Nephron progenitor cell (in vitro differentiated cells): ENCODE data around the gene TASOR2.

Experiments
- DNase-seq: peaks from one replicate; pipeline ENCODE4 v3.0.0; 2021
- H3K27ac Mint-ChIP-seq: 2 replicates; pipeline ENCODE4 v1.8.0; 2021; ENCODE audit warnings: mild to moderate bottlenecking, moderate library complexity, mixed read lengths
- H3K27me3 Mint-ChIP-seq: 2 replicates; pipeline ENCODE4 v1.8.0; 2021; ENCODE audit warnings: mild to moderate bottlenecking, low read depth, mixed read lengths; ENCODE audit not compliant: poor library complexity
- H3K36me3 Mint-ChIP-seq: 2 replicates; pipeline ENCODE4 v1.8.0; 2021; ENCODE audit warnings: low read depth, mixed read lengths
- H3K4me1 Mint-ChIP-seq: 2 replicates; pipeline ENCODE4 v1.8.0; 2021; ENCODE audit warnings: mixed read lengths
- H3K4me3 Mint-ChIP-seq: 2 replicates; pipeline ENCODE4 v1.8.0; 2021; ENCODE audit warnings: mild to moderate bottlenecking, moderate library complexity, mixed read lengths
- H3K9me3 Mint-ChIP-seq: 2 replicates; pipeline ENCODE4 v1.8.0; 2021; ENCODE audit warnings: mild to moderate bottlenecking, moderate library complexity, mixed read lengths
- CTCF ChIP-seq: fragments of 200-600 bp; sonication (generic); IDR thresholded peaks from 2 replicates; pipeline ENCODE4 v1.5.0; 2021; ENCODE audit warnings: antibody characterized with exemption

The TASOR2 gene

GRCh38 chr10:5684971-5685763 lies 529 bp downstream of the TASOR2 start:
- Mint-ChIP-seq H3K4me3 (peak overlapping the region; percentile 98), H3K27me3 (peaks cover 36% of the 10 kb centered on the region), H3K9me3 (peaks cover 9% of the 10 kb centered on the region), H3K4me1 (peaks cover 22% of the 10 kb centered on the region), H3K27ac (peak overlapping the region; percentile 98), H3K36me3 (peaks cover 12% of the 10 kb centered on the region)
- DNase-seq: peak; percentile 70
- TF ChIP-seq CTCF: peak; percentile 36

DNA sequence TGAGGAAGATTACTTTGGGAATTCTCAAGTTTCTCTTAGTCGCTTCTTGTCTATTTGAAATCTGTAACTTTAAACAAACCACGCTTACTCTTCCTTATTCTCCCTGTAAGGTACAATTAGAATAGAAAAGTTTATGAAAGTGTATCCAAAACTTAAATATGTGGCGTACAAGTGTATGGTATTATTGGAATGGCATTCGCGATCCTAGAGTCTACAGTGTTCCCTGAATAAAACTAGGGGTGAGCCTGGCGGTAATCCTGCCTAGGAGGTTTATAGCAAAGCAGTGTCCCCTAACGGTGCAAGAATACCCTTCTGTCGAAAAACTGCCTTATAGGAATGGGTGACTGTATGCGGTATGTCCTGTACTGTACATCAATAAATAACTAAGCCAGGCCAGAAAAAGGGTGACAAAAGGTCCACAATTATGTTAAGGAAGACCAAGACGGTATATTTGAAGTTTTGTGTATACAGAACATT lies 1.2 kb downstream of the TASOR2 start:
- H3K4me3 Mint-ChIP-seq: peak overlapping the region; percentile 98
- no peak for DNase-seq
- H3K9me3 Mint-ChIP-seq: peaks cover 9% of the 10 kb centered on the region
- peaks cover 22% of the 10 kb centered on the region for H3K4me1 Mint-ChIP-seq
- H3K27me3 Mint-ChIP-seq: peaks cover 30% of the 10 kb centered on the region
- H3K27ac Mint-ChIP-seq: peak overlapping the region; percentile 98
- H3K36me3 Mint-ChIP-seq: peaks cover 12% of the 10 kb centered on the region
- no peak for TF ChIP-seq CTCF

DNA sequence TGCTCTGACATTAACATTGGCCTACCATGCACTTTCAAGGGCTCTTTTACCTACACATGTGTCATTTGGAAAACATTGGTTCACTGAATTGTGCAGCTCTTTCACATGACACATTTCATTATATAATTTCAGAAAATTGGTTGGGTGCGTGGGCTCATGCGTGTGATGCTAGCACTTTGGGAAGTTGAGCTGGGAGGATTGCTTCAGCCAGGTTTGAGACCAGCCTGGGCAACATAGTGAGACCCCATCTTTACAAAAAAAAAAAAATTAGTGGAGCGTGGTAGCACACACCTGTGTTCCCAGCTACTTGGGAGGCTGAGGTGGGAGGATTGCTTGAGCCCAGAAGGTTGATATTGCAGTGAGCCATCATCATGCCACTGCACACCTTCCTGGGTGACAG lies 3.9 kb downstream of the TASOR2 start:
- Mint-ChIP-seq H3K27me3 (peaks cover 5% of the 10 kb centered on the region), H3K27ac (no peak overlapping the region), H3K4me1 (peaks cover 43% of the 10 kb centered on the region), H3K4me3 (no peak overlapping the region), H3K9me3 (peaks cover 9% of the 10 kb centered on the region), H3K36me3 (peaks cover 12% of the 10 kb centered on the region)
- no peak for DNase-seq
- no peak for TF ChIP-seq CTCF

DNA sequence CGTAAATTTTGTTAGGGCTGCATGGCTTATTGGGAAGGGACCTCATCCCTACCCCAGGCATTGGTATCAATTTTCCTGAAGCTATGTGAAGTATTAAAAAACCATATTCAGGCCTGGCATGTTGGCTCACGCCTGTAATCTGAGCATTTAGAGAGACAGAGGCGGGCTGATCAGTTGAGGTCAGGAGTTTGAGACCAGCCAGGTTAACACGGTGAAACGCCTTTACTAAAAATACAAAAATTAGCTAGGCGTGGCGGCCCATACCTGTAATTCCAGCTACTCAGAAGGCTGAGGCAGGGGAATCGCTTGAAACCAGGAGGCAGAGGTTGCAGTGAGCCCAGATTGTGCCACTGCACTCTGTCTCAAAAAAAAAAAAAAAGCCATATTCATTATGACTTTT lies 7.1 kb downstream of the TASOR2 start:
- no peak for DNase-seq

DNA sequence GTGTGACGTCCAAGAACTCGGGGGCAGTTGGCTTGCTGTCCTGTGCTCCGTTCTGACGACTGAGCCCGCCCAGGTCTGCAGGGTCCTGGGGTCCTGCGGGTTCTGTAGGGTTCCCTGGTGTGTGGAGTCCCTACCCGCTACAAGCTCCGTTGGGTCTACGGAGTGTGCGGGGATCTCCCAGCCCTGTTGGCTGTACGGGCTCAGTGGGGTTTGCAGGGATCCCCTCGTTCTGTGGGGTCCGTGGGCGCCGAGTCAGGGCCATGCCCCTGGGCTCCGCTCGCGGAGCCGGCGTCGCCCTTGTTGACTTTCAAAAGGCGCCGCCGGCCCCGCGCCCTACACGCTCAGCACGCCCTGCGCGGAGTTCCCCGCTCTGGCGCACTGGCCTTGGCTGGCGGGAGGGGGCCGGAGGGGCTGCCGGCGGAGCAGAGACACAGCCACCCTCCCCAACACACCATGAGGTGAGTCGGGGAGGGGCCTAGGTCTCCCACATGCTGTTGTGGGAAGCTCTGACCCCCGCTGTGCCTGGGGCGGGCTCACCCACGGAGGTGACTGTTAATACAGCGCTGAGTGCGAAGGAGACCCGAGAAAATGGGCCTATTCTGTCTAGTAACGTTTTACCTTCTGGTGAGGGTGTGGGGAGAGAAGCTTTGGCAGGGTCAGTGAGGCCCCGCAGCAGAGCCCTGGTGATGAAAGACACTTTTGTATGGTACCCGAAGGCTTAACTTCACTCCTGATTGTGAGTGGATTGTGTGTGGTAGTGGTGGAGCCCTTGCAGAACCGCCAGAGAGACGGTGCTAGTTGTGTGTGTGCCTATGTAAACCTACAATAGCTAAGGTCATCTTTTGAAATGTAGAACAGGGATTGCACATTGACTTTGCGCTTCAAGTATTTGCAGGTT lies 8.1 kb downstream of the TASOR2 start:
- Mint-ChIP-seq H3K36me3 (peaks cover 17% of the 10 kb centered on the region), H3K27me3 (no peaks in the 10 kb centered on the region), H3K27ac (peak overlapping the region; percentile 38), H3K4me1 (peaks cover 32% of the 10 kb centered on the region), H3K4me3 (peak overlapping the region; percentile 84), H3K9me3 (no peaks in the 10 kb centered on the region)
- DNase-seq: peak; percentile 79
- no peak for TF ChIP-seq CTCF

More for the DNA sequence above, 7.1 kb downstream of the TASOR2 start:
- no peak for TF ChIP-seq CTCF
- H3K4me1 Mint-ChIP-seq: peaks cover 38% of the 10 kb centered on the region
- peaks cover 17% of the 10 kb centered on the region for H3K36me3 Mint-ChIP-seq
- H3K27ac Mint-ChIP-seq: no peak overlapping the region
- no peaks in the 10 kb centered on the region for H3K9me3 Mint-ChIP-seq
- H3K27me3 Mint-ChIP-seq: no peaks in the 10 kb centered on the region
- H3K4me3 Mint-ChIP-seq: peak overlapping the region; percentile 84
